IPS DF 4.7 (cell line): ENCODE data around the gene FURIN.
A peak's percentile ranks its signal among the peaks of the same experiment; 100 is the strongest.
"Not testable (repeated sequence)": the region's sequence is repeated elsewhere in the genome, so short reads cannot be mapped to it uniquely, and the experiment has no call there.

ENCODE experiments used
- DNase-seq: peaks from one replicate; pipeline ENCODE4 v3.0.0-alpha.2; 2013; ENCODE audit warnings: low spot score; ENCODE audit errors: extremely low read depth

The FURIN gene

DNA sequence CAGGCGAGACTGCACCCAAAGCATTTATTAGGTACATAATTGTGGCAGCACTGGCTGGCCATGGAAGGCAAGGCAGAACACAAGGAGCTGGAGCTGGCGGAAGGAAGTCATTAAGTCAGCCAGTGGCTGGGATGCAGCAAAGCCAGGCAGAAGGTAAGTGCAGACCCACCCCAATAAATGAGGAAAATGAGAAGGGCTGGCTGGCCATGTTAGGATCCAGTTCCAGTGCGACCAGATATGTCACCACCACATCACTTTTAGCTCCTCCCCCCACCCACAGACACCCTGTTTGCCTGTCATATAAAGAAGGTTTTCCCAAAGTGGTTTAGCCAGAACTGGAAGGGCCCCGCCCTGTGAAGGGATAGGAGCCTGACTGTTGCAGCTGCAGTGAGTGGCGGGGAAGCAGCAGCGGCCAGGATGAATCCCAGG lies at the start of gene FURIN:
Gene FURIN, plus strand, starts transcription at position 328 of the 429 bp plus-strand sequence. CDS start 7,153 bp downstream, outside the sequence.
- no peak for DNase-seq

DNA sequence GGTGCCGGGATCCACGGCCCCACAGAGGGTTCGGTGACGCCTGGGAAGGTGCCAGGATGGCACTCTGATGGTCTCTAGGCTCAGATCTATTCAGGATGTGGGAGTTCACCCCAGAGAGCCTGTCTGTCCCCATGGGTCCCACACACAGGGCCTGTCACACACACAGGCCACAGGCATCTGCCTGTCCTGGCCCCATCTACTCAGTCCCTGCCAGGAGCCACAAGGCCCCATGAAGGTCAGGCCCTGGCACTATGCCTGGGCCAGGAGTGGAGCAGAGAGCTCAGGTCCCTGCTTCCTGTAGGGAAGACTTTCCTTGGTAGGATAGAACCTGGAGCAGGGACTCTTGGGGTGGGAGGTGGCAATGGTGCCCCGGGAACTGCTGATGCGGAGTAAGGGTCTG lies 49.0 kb upstream of the FURIN start:
- no peak for DNase-seq

DNA sequence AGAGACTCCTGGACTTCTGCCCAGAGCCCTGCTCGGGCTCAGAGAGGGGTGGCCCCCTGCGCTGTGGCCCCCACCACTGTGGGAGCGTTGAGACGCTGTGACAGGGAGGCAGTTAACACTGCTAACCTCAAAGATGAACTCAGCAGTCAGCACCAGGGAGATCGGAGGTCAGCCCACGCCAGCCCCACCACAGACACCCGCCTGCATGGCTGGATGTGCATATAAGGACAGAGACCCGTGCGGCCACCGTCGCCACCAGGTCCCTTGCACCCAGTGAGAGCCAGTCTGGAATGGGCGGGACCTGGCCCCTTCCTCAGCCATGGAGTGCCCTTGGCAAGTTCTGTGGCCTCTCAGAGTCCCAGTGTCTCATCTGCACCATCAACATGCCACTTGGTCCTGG lies 48.5 kb upstream of the FURIN start:
- no peak for DNase-seq

DNA sequence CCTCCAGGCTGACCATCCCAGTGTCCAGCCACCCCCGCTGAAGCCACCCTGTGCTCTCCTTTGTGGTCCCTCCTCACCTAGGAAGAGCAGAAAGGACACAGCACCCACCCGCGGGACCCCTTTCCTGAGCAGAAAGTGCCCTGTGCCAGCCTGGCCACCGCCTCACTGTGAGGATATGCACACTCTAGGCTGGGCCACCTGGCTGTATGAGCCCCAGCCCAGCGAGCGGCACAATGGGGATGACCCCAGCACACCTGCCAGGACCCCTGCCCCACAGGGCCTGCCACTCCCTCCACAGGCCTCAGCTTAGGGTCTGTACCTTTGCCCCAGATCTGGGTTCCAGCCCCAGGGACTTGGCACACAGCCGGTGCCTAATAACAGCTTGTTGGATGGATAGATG lies 47.9 kb upstream of the FURIN start:
- DNase-seq = no peak

DNA sequence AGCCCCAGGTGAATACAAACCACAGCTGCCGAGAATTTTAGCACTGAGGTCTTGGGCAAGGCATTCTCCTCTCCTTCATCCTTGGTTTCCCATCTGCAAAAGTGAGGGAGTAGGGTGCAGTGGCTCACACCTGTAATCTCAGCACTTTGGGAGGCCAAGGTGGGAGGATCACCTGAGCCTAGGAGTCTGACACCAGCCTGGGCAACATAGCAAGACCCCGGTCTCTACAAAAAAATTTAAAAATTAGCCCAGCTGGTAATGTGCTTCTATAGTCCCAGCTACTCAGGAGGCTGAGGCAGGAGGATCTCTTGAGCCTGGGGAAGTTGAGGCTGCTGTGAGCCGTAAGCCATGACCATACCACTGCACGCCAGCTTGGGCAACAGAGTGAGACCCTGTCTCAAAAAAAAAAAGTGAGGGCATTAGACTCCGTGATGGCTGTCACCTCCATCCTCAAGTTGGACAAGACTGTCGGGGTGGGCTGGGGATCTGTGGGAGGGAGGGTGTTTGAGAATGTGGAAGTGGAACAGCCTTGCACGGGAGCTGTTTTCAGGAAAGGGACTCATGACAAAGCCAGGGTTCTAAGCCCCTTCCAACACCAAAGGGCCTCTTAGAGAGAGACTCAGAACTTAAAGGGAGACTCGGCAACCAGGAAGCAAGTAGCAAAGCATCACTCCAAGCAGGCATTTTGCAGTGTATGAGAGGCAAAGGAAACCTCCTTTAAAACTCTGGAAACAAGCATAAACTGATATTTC lies 46.0 kb upstream of the FURIN start:
- DNase-seq = no peak

DNA sequence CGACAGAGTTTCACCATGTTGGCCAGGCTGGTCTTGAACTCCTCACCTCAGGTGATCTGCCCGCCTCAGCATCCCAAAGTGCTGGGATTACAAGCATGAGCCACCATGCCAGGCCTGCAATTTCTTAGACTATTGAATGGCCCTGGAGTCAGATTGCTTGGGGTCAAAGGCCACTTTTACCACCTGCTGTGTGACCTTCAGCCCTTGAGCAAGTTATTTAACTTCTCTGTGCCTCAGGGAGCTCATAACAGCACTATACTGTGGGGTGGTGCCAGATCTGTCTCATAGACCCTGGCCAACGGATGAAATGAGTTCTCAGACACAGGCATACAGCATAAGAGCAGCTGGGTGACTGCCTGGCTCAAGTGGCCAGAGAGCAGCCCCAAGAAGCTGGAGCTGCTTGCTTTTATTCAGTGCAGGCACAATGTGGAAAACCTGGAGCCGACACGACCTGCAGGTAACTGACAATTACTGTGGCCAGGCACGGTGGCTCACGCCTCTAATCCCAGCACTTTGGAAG lies 44.9 kb upstream of the FURIN start:
- no peak for DNase-seq

DNA sequence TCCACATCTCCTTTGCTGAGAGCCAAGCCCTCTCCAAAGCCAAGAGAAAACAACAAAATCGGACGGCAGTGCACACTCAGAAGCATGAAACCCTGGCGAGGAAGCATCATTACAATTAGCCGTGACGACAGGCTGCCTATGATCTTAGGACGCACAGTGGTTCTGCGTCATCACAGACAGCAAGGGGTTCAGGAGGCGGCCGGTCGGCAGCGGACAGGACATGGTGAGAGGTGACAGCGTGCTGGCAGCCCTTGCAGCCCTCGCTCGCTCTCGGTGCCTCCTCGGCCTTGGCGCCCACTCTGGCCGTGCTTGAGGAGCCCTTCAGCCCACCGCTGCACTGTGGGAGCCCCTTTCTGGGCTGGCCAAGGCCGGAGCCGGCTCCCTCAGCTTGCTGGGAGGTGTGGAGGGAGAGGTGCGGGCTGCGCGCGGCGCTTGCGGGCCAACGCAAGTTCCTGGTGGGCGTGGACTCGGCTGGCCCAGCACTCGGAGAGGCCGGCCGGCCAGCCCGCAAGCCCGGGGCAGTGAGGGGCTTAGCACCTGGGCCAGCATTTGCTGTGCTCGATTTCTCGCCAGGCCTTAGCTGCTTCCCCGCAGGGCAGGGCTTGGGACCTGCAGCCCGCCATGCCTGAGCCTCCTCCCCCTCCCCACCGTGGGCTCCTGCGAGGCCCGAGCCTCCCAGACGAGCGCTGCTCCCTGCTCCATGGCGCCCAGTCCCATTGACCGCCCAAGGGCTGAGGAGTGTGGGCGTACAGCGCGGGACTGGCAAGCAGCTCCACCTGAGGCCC lies 43.1 kb upstream of the FURIN start:
- not testable (repeated sequence) for DNase-seq

DNA sequence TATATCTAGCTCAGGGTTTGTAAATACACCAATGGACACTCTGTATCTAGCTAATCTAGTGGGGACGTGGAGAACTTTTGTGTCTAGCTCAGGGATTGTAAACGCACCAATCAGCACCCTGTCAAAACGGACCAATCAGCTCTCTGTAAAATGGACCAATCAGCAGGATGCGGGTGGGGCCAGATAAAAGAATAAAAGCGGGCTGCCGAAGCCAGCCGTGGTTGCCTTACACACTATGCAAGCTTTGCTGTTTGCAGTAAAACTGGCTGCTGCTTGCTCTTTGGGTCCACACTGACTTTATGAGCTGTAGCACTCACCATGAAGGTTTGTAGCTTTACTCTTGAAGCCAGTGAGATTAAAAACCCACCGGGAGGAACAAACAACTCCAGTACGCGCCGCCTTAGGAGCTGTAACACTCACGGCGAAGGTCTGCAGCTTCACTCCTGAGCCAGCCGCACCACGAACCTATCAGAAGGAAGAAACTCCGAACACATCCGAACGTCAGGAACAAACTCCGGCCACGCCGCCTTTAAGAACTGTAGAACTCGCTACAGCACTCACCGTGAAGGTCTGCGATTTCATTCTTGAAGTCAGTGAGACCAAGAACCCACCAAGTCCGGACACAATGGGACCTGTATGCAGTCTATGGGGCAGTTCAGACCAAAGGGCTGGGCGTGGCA lies 42.0 kb upstream of the FURIN start:
- not testable (repeated sequence) for DNase-seq

DNA sequence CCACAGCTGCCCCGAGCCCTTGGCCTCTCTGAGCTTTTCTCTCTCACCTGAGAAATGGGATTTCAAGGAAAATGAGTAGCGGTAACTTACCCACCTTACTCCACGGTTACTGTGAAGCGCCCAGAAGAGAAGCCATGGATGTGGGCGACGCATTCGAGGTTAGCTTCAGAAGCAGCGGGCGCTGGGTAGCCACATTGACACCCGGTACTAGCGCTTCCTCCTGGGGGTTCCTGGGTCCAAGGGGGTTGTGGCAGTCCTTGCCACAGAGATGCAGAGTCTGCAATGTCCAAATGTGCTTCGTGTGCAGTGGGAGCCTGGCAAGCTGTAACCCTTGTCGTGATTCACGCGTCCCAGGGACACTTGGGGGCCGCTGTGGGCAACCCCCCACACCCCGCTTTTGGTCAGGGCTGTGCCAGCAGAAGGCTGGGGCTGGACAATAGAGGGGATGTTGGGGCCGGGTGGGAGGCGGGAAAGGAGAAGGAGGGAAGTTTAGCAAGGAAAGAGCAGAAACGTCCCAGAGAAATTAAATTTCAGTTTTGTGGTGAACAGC lies 41.4 kb upstream of the FURIN start:
- DNase-seq = no peak

DNA sequence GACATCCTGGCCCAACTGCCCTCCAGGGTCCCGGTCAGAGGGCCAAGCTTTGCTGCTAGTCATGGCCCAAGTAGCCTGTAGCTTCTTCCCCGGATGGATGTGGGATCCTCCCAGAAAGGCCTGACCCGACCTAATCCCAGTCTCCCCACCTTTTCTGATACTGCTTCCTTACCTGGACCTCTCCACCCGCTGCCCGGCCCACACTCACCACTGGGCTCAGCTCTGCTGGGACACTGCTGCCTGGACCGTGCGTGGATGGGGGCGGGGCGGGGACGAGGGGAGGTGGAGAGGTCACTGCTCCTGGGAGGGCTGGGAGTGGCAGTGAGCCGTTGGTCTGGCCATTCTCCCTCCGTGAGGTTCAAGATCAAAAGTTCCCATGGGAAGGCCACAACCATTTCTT lies 40.3 kb upstream of the FURIN start:
- DNase-seq = no peak

DNA sequence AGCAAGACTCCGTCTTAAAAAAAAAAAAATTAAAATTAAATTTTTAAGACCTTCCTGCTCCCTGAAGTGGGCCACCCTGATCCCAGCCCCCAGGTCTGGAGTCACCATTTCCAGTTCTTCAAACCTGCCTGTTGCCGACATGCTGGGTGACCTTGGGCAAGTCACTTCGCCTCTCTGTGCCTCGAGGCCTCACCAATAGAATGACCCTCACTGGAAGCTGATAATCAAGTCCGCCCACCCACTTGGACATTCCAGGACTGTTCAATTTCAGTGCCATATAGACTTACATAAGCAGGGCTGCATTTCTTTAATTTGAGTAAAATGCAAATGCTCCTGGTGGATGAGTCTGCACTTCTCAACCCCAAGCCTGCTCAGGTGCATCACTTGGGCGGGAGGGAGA lies 39.3 kb upstream of the FURIN start:
- DNase-seq = no peak

DNA sequence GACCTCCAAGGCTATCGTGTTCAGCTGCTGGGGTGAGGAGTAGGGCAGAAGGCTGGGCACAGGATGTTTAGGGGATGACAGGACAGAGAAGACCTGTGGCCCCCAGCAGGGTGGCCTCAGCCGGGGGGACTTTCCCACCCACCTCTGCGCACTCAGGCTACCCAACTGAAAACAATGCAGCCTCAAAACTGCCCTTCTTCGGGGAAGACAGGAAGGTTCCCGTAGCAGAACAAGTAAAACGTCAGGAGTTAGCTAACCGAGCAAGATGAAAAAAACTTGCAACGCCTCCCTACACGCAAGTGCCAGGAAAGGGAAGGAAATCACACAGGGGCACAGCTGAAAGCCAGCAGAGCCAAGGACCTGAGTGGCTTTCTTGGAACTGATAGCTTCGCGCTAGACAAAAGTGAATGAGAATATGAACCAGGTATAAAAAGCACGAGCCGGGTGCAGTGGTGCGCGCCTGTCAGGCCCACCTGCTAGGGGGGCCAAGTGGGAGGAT lies 38.4 kb upstream of the FURIN start:
- no peak for DNase-seq

DNA sequence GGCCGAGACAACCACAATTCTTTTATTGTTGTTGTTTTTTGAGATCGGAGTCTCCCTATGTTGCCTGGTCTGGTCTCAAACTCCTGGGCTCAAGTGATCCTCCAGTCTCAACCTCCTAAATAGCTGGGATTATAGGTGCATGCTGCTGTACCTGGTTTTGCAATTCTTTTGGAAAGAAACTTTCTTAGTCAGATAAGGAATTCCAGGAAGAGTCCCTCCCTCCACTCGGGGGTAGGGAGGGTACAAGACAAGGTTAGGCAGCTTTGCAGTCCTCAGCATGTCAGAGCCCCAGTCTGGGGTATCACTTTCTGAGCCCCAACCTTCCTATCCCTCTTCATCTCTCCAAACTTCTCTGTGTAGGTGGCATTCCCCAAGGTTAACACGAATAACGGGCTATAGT lies 33.8 kb upstream of the FURIN start:
- no peak for DNase-seq

DNA sequence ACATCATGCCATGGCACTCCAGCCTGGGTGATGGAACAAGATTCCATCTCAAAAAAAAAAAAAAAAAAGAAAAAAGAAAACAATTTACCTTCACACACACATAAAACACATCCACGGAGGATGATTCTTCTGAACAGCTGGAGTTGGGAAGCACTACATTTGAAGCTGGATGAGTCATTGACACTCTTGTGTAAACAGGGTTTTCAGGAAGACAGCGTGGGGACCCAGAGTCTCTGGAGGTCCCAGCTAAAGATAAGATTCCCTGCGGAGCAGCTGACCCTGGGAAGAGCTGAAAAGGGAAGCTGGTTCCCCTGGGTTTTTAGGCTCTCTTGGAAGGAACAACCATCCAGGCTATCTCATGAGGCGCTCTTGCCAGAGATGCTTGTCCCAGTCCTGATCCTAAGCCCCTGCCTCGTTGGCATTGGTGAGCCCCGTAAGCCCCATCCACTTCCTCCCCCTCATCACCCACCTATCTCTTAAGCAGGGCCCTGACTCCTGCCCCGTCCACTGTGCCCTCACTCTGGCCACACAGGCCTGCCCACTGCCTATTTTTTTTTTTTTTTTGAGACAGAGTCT lies 32.0 kb upstream of the FURIN start:
- DNase-seq = no peak

DNA sequence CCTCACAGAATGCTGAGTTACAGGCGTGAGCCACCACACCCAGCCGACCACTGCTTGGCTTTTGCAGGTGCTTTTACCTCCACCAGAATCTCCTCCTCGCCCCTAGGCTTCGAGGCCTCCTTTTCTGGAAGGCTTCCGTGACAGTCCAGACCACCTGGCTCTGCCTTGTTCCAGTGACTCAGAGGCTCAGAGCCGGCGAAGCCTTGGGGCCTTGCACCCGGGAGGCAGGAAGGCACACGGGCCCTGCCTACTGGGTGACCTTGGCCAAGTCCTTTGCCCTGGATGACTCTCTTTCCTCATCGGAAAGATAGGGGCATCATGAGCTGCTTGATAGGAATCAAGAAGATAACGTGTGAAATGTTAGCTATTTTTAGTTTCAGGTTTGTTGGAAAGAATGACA lies 31.3 kb upstream of the FURIN start:
- DNase-seq = no peak

DNA sequence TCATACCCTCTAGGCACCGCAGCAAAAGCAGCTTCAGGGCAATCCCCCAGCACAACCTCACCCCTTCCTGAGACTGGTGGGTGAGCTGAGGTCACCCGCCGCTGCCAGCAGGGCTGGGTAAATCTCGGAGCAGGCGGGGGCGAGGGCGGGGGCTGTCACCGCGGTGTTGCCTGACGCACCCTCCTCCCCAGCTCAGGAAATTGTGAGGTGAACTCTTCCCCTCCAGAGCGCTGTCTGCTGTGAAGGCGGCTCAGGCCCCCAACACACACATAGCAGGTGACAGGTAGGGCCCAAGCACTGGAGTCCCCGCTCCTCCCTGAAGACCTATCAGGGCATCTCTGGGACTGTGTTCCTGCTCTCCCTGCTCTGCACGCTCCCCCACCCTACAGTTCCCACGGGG lies 30.2 kb upstream of the FURIN start:
- DNase-seq = no peak

DNA sequence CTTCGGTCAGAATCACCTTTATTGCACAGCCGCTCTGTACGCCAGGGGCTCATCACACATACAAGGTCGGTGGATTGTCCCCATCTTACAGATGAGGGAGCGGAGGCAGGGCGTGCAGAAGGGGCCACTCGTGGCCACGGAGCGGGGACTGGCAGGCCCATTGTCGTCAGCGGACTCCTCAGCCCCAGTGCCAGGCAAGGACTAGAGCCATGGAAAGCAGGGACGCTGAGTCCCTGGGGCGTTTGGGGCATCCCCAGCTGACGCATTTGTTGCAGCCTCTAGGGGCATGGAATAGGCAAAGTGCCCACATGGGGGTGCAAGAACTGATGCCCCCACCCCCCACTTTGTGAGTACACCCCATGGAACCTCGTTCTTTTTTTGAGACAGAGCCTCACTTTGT lies 29.8 kb upstream of the FURIN start:
- DNase-seq = no peak

DNA sequence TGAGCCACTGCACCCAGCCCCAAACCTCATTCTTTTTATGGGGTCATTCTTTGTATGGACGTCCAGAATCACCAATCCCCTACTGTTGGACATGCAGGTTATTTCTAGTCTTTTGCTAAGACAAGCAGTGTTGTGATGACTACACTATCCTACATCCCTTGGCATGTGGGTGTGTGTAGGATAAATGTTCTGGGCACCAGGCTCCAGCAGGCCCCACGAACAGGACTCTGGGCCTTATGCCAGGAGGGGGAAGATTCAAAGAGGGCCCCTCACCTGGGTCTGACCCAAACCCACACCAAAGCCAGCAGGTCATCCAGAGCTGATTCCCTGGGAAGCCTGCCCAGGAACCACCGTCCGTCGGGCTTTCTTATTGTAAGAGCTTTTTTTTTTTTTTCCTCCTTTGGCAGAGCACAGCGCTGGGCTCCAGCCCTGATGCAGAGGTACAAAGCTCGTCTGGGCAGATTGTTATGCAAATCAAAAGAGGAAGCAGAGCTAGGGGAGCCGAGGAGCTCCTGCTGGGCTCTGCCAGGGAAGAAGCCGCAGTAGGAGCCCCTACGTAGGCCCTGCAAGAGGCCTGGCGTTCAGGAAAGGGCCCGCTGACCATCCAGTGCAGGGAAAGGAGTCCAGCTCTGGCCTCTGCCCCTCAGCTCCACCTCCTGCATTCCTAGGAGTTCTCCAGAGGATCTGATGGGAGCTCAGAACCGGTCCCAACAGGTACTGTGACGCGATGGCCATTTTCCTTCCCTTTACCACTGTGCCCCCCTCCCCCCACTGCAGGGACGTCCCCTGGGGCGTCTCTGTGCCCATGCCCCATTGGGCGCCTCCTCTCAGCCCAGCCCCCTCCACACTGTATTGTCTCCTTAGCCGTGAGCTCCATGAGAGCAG lies 29.0 kb upstream of the FURIN start:
- peak; percentile 85 for DNase-seq

DNA sequence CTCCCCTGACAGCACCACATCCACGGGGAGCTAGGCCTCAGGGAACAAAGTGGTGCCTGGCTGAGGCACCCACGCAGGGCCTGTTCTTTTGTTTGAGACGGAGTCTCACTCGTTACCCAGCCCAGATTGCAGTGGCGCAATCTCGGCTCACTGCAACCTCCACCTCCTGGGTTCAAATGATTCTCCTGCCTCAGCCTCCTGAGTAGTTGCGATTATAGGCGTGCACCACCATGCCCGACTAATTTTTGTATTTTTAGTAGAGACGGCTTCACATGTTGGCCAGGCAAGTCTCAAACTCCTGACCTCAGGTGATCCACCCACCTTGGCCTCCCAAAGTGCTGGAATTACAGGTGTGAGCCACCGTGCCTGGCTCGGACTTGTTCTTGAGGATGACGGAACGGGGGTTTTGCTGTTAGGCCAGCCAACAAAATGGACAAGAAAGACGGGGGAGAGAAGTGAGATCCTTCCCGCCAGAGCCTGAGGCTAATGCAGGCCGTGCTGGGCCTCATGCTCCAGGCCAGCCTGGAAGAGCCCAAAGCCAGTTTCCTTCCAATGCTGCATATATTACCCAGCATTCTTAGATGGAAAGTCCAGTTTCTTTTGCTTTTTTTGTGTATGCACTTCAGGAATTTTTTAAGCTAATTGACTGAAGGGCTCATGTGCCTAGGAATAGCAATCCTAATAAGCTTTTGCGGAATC lies 28.1 kb upstream of the FURIN start:
- DNase-seq = no peak

DNA sequence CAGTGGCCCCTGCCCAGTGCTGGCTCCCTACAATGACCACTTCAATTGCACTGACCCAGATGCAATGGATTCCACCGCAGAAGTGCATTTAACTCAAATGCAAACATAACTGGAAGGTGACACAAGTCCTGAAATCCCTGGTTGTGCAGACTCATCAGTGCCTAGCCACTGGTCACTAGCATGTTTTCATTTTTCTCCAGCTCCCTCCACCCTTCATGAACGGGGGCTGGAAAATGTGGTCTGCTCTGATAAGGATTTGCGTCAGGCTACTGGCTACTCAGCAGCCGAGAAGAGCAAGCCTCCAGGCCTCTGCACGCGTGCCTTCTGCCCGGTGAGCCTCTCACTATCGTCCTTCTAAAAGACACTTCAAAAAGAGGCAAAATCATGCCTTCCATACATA lies 27.4 kb upstream of the FURIN start:
- no peak for DNase-seq
